ENCODE data around the gene FLOT2.

The FLOT2 gene

GRCh38 chr17:28901866-28902818, 4.6 kb upstream of the FLOT2 start:
- Histone ChIP-seq H2AFZ (ENCODE audit: low read length) (no peak overlapping the region), H3K9ac (ENCODE audit: low read length) (peak overlapping the region; percentile 89)

GRCh38 chr17:28900986-28901726, 3.6 kb upstream of the FLOT2 start:
- Histone ChIP-seq H3K9ac (ENCODE audit: low read length) (peak overlapping the region; percentile 89), H3K36me3 (ENCODE audit: insufficient read depth, low read length) (peaks cover 12% of the 10 kb centered on the region), H3K4me2 (ENCODE audit: low read length) (peak overlapping the region; percentile 89), H3K4me1 (ENCODE audit: insufficient read depth, low read length, severe bottlenecking) (peaks cover 38% of the 10 kb centered on the region), H3K27me3 (ENCODE audit: insufficient read depth, low read length) (no peaks in the 10 kb centered on the region), H4K20me1 (ENCODE audit: insufficient read depth, low read length) (no peaks in the 10 kb centered on the region), H3K9me3 (ENCODE audit: low read length) (no peaks in the 10 kb centered on the region), H3K79me2 (ENCODE audit: insufficient read depth, low read length) (peaks cover 19% of the 10 kb centered on the region), H3K4me3 (ENCODE audit: low read depth, low read length, poor library complexity, severe bottlenecking) (peak overlapping the region; percentile 73), H3K27ac (ENCODE audit: low read depth, low read length, poor library complexity, severe bottlenecking) (peak overlapping the region; percentile 67), H3F3A (ENCODE audit: insufficient read depth, low read length) (peaks cover 5% of the 10 kb centered on the region; the same call in 1 of the 2 replicates), H3K9me2 (ENCODE audit: low read depth, low read length) (no peaks in the 10 kb centered on the region), H2AFZ (ENCODE audit: low read length) (no peak overlapping the region)
- TF ChIP-seq, protein P1, sequence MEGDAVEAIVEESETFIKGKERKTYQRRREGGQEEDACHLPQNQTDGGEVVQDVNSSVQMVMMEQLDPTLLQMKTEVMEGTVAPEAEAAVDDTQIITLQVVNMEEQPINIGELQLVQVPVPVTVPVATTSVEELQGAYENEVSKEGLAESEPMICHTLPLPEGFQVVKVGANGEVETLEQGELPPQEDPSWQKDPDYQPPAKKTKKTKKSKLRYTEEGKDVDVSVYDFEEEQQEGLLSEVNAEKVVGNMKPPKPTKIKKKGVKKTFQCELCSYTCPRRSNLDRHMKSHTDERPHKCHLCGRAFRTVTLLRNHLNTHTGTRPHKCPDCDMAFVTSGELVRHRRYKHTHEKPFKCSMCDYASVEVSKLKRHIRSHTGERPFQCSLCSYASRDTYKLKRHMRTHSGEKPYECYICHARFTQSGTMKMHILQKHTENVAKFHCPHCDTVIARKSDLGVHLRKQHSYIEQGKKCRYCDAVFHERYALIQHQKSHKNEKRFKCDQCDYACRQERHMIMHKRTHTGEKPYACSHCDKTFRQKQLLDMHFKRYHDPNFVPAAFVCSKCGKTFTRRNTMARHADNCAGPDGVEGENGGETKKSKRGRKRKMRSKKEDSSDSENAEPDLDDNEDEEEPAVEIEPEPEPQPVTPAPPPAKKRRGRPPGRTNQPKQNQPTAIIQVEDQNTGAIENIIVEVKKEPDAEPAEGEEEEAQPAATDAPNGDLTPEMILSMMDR (IDR thresholded peaks at IDR 0.05; ENCODE audit: low read length), result no peak
- TF ChIP-seq EZH2 (IDR thresholded peaks at IDR 0.05; ENCODE audit: borderline replicate concordance, low read length), result no peak

More at GRCh38 chr17:28901866-28902818, 4.6 kb upstream of the FLOT2 start:
- Histone ChIP-seq H3F3A (ENCODE audit: insufficient read depth, low read length) (peaks cover 5% of the 10 kb centered on the region; the same call in 1 of the 2 replicates), H3K4me2 (ENCODE audit: low read length) (peak overlapping the region; percentile 89), H3K79me2 (ENCODE audit: insufficient read depth, low read length) (peaks cover 10% of the 10 kb centered on the region; the same call in 1 of the 2 replicates), H3K4me1 (ENCODE audit: insufficient read depth, low read length, severe bottlenecking) (peaks cover 31% of the 10 kb centered on the region), H3K4me3 (ENCODE audit: low read depth, low read length, poor library complexity, severe bottlenecking) (peak overlapping the region; percentile 73), H3K9me3 (ENCODE audit: low read length) (no peaks in the 10 kb centered on the region), H3K27ac (ENCODE audit: low read depth, low read length, poor library complexity, severe bottlenecking) (peak overlapping the region; percentile 67), H3K36me3 (ENCODE audit: insufficient read depth, low read length) (peaks cover 22% of the 10 kb centered on the region), H4K20me1 (ENCODE audit: insufficient read depth, low read length) (no peaks in the 10 kb centered on the region), H3K9me2 (ENCODE audit: low read depth, low read length) (no peaks in the 10 kb centered on the region), H3K27me3 (ENCODE audit: insufficient read depth, low read length) (no peaks in the 10 kb centered on the region)
- TF ChIP-seq, protein P1 (IDR thresholded peaks at IDR 0.05; ENCODE audit: low read length), result no peak
- no peak for TF ChIP-seq EZH2 (IDR thresholded peaks at IDR 0.05; ENCODE audit: borderline replicate concordance, low read length)

GRCh38 chr17:28899212-28899815, 1.8 kb upstream of the FLOT2 start:
- peaks cover 50% of the 10 kb centered on the region for H3K4me1 ChIP-seq (ENCODE audit: insufficient read depth, low read length, severe bottlenecking)
- no peak overlapping the region for H3K4me3 ChIP-seq (ENCODE audit: low read depth, low read length, poor library complexity, severe bottlenecking)
- H3K27ac ChIP-seq (ENCODE audit: low read depth, low read length, poor library complexity, severe bottlenecking), result no peak overlapping the region
- H2AFZ ChIP-seq (ENCODE audit: low read length), result no peak overlapping the region
- TF ChIP-seq, protein P1 (IDR thresholded peaks at IDR 0.05; ENCODE audit: low read length), result no peak
- no peak for TF ChIP-seq EZH2 (IDR thresholded peaks at IDR 0.05; ENCODE audit: borderline replicate concordance, low read length)
- H3K9me2 ChIP-seq (ENCODE audit: low read depth, low read length), result no peaks in the 10 kb centered on the region
- H3K9me3 ChIP-seq (ENCODE audit: low read length), result no peaks in the 10 kb centered on the region
- no peak overlapping the region for H3K9ac ChIP-seq (ENCODE audit: low read length)
- H3K27me3 ChIP-seq (ENCODE audit: insufficient read depth, low read length), result no peaks in the 10 kb centered on the region
- H3F3A ChIP-seq (ENCODE audit: insufficient read depth, low read length), result no peaks in the 10 kb centered on the region
- H3K4me2 ChIP-seq (ENCODE audit: low read length), result no peak overlapping the region
- peaks cover 8% of the 10 kb centered on the region for H3K36me3 ChIP-seq (ENCODE audit: insufficient read depth, low read length)
- H3K79me2 ChIP-seq (ENCODE audit: insufficient read depth, low read length), result peaks cover 21% of the 10 kb centered on the region
- no peaks in the 10 kb centered on the region for H4K20me1 ChIP-seq (ENCODE audit: insufficient read depth, low read length)
